Raji (cell line): ENCODE measurements around the gene LIF.

ENCODE experiments used
- POLR2A ChIP-seq: IDR thresholded peaks from 2 replicates; pipeline ENCODE4 v1.6.1; 2011; ENCODE audit warnings: low read depth, low read length, control low read depth; ENCODE audit not compliant: insufficient read depth

Gene LIF

GRCh38 chr22:30204742-30205111 is 41.8 kb downstream of the LIF start:
- TF ChIP-seq POLR2A = no peak

GRCh38 chr22:30204015-30204741 is 42.4 kb downstream of the LIF start:
- TF ChIP-seq POLR2A = no peak

- TF ChIP-seq POLR2A = no peak
These were observed 44.0 kb downstream of the LIF start for GRCh38 chr22:30202531-30203006.

- TF ChIP-seq POLR2A = no peak
These were observed 44.6 kb downstream of the LIF start for GRCh38 chr22:30201945-30202344.

GRCh38 chr22:30198921-30199320 is 47.6 kb downstream of the LIF start:
- no peak for TF ChIP-seq POLR2A

- TF ChIP-seq POLR2A = no peak
These were observed 48.3 kb downstream of the LIF start for GRCh38 chr22:30198152-30198825.

GRCh38 chr22:30197389-30197788 is 49.2 kb downstream of the LIF start:
- no peak for TF ChIP-seq POLR2A

- TF ChIP-seq POLR2A = no peak
These were observed 49.7 kb downstream of the LIF start for GRCh38 chr22:30196880-30197336.

GRCh38 chr22:30196141-30196879 is 50.2 kb downstream of the LIF start:
- no peak for TF ChIP-seq POLR2A

- no peak for TF ChIP-seq POLR2A
These were observed 51.1 kb downstream of the LIF start for GRCh38 chr22:30195245-30196140.

- TF ChIP-seq POLR2A = no peak
These were observed 53.4 kb downstream of the LIF start for GRCh38 chr22:30193031-30193775.

GRCh38 chr22:30192427-30192826 is 54.1 kb downstream of the LIF start:
- TF ChIP-seq POLR2A = no peak

- TF ChIP-seq POLR2A = no peak
These were observed 55.4 kb downstream of the LIF start for GRCh38 chr22:30191040-30191701.

- no peak for TF ChIP-seq POLR2A
These were observed 56.0 kb downstream of the LIF start for GRCh38 chr22:30190574-30190973.
